ENCODE data around the gene BBC3. TPM values are rescaled to one million over a fixed set of nuclear protein-coding genes. Genes with fewer than 3 reads are reported as not detected.

BBC3 gene
- total RNA-seq, 3 donors from 2014 or later, result 4.5 to 7.5 (median 6.4) TPM

DNA sequence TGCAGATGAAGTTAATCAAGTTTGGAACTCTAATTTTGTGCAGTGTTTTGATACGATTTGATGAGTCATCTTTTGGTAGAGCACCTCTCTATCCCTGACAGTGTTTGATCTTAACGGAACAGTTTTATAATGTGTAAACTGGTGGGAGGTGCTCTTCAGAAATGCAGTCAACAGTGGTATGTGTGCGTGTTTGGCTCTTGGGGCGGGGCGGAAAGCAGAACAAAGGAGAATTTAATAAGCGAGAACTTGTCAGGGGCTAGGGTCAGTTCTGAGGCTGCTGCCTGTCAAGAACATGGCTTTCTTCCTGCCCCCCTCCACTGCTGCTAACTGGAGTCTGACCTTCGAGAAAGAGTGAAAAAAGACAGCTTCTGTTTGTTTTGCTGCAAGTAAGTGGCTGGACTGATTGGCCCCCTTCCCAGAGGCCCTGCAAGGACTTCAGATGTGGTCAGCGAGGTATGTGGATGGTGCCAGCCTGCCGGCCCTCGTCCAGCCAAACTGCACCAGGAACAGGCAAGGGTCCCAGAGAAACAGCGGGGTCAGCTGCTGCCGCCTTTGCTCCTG is 40.8 kb downstream of the BBC3 start:
- Histone ChIP-seq H3K36me3 (no peaks in the 10 kb centered on the region), H3K9me3 (no peaks in the 10 kb centered on the region), H3K4me1 (peaks cover 0 to 15% of the 10 kb centered on the region in 2 donors), H3K27ac (peak overlapping the region; percentile 71 to 86), H3K4me3 (peak overlapping the region in 2 of 3 donors; percentile 3 to 50), H3K27me3 (no peaks in the 10 kb centered on the region)
- peak; percentile 48 to 71 for DNase-seq (ENCODE audit: low spot score in 2 of 2)
- TF ChIP-seq POLR2AphosphoS5 (IDR thresholded peaks at IDR 0.05), result no peak
- intact Hi-C loops (cut with DNase I; ENCODE audit: low total_unique reads), result no loop called here

DNA sequence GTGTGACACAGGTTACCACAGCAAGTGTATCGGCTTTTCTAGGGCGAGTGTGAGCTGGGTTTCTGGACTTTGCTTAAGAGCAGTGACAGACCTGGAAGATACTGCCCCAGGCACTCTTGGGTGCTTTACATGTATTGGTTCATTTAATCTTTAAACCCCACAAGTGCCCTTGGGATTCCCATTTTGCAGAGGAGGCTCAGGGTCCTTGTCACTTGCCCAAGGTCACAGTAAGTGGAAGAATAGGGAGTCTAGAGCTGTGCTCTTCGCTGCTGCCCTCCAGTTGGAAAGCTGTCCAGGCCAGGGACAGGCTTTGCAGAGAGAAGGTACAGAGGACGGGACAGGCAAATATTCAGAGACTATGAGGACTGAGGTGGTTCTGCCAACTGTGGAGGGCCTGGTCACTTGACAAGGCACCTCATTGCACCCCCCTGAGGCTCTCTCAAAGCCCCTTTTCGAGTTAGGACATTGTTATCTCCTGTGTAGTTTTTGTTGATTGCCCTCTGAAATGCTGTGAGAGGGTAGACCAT is 42.4 kb downstream of the BBC3 start:
- no peak overlapping the region for H3K27ac ChIP-seq

DNA sequence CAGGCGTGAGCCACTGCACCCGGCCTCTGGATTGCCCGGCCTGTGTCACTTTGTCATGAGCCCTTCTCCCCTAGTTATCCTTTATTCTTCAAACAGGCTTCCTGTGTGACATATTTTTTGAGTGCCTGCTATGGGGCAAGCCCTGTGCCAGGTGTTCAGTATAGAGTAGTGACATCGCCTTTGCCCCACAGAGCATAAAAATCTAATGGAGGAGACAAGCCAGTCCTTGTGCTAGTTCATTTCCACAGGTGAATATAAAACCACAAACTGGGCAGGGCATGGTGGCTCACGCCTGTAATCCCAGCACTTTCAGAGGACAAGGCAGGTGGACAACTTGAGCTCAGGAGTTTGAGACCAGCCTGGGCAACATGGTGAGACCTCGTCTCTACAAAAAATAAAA is 43.2 kb downstream of the BBC3 start:
- H3K36me3 ChIP-seq, result no peaks in the 10 kb centered on the region
- H3K4me3 ChIP-seq, result no peak overlapping the region
- intact Hi-C loops (cut with DNase I; ENCODE audit: low total_unique reads), result no loop called here
- peaks cover 0 to 15% of the 10 kb centered on the region in 2 donors for H3K4me1 ChIP-seq
- H3K9me3 ChIP-seq, result no peaks in the 10 kb centered on the region
- no peaks in the 10 kb centered on the region for H3K27me3 ChIP-seq
- no peak for TF ChIP-seq POLR2AphosphoS5 (IDR thresholded peaks at IDR 0.05)
- TF ChIP-seq, protein P1, sequence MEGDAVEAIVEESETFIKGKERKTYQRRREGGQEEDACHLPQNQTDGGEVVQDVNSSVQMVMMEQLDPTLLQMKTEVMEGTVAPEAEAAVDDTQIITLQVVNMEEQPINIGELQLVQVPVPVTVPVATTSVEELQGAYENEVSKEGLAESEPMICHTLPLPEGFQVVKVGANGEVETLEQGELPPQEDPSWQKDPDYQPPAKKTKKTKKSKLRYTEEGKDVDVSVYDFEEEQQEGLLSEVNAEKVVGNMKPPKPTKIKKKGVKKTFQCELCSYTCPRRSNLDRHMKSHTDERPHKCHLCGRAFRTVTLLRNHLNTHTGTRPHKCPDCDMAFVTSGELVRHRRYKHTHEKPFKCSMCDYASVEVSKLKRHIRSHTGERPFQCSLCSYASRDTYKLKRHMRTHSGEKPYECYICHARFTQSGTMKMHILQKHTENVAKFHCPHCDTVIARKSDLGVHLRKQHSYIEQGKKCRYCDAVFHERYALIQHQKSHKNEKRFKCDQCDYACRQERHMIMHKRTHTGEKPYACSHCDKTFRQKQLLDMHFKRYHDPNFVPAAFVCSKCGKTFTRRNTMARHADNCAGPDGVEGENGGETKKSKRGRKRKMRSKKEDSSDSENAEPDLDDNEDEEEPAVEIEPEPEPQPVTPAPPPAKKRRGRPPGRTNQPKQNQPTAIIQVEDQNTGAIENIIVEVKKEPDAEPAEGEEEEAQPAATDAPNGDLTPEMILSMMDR (IDR thresholded peaks at IDR 0.05), result no peak
- TF ChIP-seq POLR2A (IDR thresholded peaks at IDR 0.05), result no peak
- no peak for DNase-seq (ENCODE audit: low spot score in 2 of 2)
- H3K27ac ChIP-seq, result no peak overlapping the region

More for the DNA sequence above, 42.4 kb downstream of the BBC3 start:
- TF ChIP-seq, protein P1 (IDR thresholded peaks at IDR 0.05), result no peak
- TF ChIP-seq POLR2AphosphoS5 (IDR thresholded peaks at IDR 0.05) (no peak), POLR2A (IDR thresholded peaks at IDR 0.05) (no peak)
- Histone ChIP-seq H3K9me3 (no peaks in the 10 kb centered on the region), H3K4me3 (no peak overlapping the region), H3K27me3 (no peaks in the 10 kb centered on the region), H3K36me3 (no peaks in the 10 kb centered on the region), H3K4me1 (peaks cover 0 to 15% of the 10 kb centered on the region in 2 donors)
- intact Hi-C loops (cut with DNase I; ENCODE audit: low total_unique reads), result no loop called here
- DNase-seq (ENCODE audit: low spot score in 2 of 2), result no peak

DNA sequence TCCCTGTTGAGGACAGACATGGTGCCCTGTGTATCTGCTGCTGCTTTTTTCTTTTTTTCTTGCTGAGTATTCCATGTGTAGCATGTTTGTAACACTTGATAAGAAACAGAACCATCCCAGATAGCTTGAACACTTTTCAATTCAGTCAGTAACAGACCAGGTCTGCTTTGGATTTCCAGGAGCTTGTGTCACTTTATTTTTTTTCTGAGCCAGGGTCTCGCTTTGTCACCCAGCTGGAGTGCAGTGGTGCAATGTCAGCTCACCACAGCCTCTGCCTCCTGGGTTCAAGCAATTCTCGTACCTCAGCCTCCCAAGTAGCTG is 43.7 kb downstream of the BBC3 start:
- H3K9me3 ChIP-seq, result no peaks in the 10 kb centered on the region
- H3K4me1 ChIP-seq, result peaks cover 0 to 15% of the 10 kb centered on the region in 2 donors
- TF ChIP-seq, protein P1 (IDR thresholded peaks at IDR 0.05), result no peak
- TF ChIP-seq POLR2A (IDR thresholded peaks at IDR 0.05) (no peak), POLR2AphosphoS5 (IDR thresholded peaks at IDR 0.05) (no peak)
- no peaks in the 10 kb centered on the region for H3K36me3 ChIP-seq
- no peaks in the 10 kb centered on the region for H3K27me3 ChIP-seq
- H3K27ac ChIP-seq, result peak overlapping the region in 1 of 2 donors; percentile 7
- no peak for DNase-seq (ENCODE audit: low spot score in 2 of 2)
- H3K4me3 ChIP-seq, result no peak overlapping the region
- intact Hi-C loops (cut with DNase I; ENCODE audit: low total_unique reads), result no loop called here

DNA sequence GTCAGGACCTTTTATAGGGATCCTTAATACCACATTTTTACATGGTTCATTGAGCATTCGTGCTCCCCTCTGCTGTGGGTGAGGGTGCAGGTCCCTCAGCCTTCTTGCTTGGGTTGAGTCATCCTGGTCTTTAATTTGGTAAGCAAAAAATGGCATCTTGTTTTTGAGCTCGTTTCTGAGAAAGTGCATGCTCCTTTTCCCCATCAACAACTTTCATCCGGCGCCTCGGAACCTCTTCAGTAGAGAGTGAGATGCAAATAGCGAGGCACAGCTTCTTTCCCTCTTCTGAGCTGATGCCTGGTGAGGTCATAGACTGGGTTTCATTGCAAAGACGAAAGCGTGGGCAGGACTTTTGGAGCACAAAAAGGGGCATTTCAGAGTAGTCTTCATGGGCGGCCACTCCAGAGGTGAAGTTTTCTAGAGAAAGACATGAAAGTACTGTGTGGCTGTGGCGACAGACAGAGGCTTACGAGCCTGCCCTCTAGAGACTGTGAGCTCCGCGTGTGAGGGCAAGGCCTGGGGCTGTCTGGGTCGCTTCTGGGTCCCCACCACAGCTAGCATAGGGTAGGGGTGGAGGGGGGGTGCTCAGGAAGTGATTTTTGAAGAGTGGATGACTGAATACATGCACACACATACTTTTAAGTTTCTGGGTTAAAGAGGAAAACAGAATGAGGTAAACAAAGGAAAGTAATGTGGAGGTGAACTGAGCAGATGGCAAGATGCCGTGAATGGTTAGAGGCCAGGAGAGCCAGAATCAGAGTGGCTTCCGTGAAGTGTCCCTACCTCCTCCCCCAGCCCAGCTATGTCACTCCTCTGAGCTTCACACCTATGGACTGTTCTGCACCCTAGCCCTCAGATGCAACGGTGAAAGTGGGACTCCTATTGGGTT is 44.3 kb downstream of the BBC3 start:
- intact Hi-C loops (cut with DNase I; ENCODE audit: low total_unique reads), result no loop called here
- TF ChIP-seq, protein P1 (IDR thresholded peaks at IDR 0.05), result no peak
- no peak for TF ChIP-seq POLR2AphosphoS5 (IDR thresholded peaks at IDR 0.05)
- Histone ChIP-seq H3K4me1 (peaks cover 0 to 15% of the 10 kb centered on the region in 2 donors), H3K9me3 (no peaks in the 10 kb centered on the region), H3K27ac (peak overlapping the region in 1 of 2 donors; percentile 7), H3K36me3 (no peaks in the 10 kb centered on the region), H3K4me3 (no peak overlapping the region), H3K27me3 (no peaks in the 10 kb centered on the region)
- no peak for DNase-seq (ENCODE audit: low spot score in 2 of 2)
